HCT116 (cell line): Measurements from ENCODE around the gene NUFIP2. TPM values are rescaled to one million over a fixed set of nuclear protein-coding genes. Genes with fewer than 3 reads are reported as not detected.

Source experiments
- ATAC-seq: fragments of 200-7000 bp; cut with Tn5 transposase; 2 replicates; pipeline ENCODE4 v1.9.1; 2020; ENCODE audit warnings: mild to moderate bottlenecking, moderate library complexity
- BruUV-seq: library from RNA; stranded (reverse); fragments of 400-500 nt; replicated peaks from 2 replicates; lab custom pipeline; 2021; lab: Mats Ljungman, UMichigan
- CTCF ChIA-PET: fragments of 300-600 bp; sonication (Branson Sonifier 250); formaldehyde crosslinking; loops from one replicate; lab custom pipeline; 2021; ENCODE audit warnings: antibody characterized with exemption; lab: Charles Lee
- POLR2A ChIA-PET: fragments of 300-600, 350-600 bp; sonication (Branson Sonifier 250); formaldehyde crosslinking; loops from one replicate; lab custom pipeline; 2021; ENCODE audit warnings: antibody characterized with exemption; lab: Charles Lee
- RAD21 ChIA-PET, 2 experiments: fragments of 300-600 bp; sonication (Branson Sonifier 250); formaldehyde crosslinking; loops; one replicate each; lab custom pipeline; 2023; ENCODE audit warnings: low total read pairs in 2 of 2; ENCODE audit not compliant: uncharacterized antibody in 2 of 2, unreplicated experiment in 2 of 2, low non-redundant PET in 1 of 2; lab: Charles Lee
- DNase-seq: peaks from one replicate; pipeline ENCODE4 v3.0.0-alpha.2; 2010; ENCODE audit warnings: low read depth, low spot score
- H2AFZ ChIP-seq: fragments of 200-600 bp; shearing (Covaris generic), sonication (generic); 2 replicates; pipeline ENCODE4 v1.6.1; 2017; ENCODE audit warnings: low read depth, mixed run types, mixed read lengths, antibody characterized with exemption, low read length; ENCODE audit not compliant: poor library complexity, severe bottlenecking
- H3K27ac ChIP-seq: 2 replicates; pipeline ENCODE4 v1.5.1; 2012; ENCODE audit warnings: low read depth, low read length
- H3K27me3 ChIP-seq: fragments of 200-600 bp; sonication (generic); 2 replicates; pipeline ENCODE4 v1.6.1; 2016; ENCODE audit warnings: mixed run types, low read length, mixed read lengths; ENCODE audit not compliant: insufficient read depth
- H3K36me3 ChIP-seq, 2 experiments: fragments of 200-500 bp in 1 of 2; fragments of 200-600 bp in 1 of 2; sonication (Bioruptor generic) in 1 of 2; sonication (generic) in 1 of 2; 2 replicates each; pipeline versions ENCODE4 v1.5.1 to v1.6.1; 2014 to 2016; ENCODE audit warnings: low read length in 2 of 2, inconsistent platforms in 1 of 2, mixed read lengths in 1 of 2, mixed run types in 1 of 2; ENCODE audit not compliant: insufficient read depth in 2 of 2, control insufficient read depth in 1 of 2
- H3K4me1 ChIP-seq, 2 experiments: fragments of 200-600 bp in 1 of 2; sonication (generic) in 1 of 2; 2 replicates each; pipeline versions ENCODE4 v1.5.1 to v1.6.1; 2012 to 2017; ENCODE audit warnings: low read length in 2 of 2, inconsistent platforms in 1 of 2, mild to moderate bottlenecking in 1 of 2, mixed read lengths in 1 of 2, mixed run types in 1 of 2, moderate library complexity in 1 of 2; ENCODE audit not compliant: insufficient read depth in 2 of 2, control insufficient read depth in 1 of 2
- H3K4me2 ChIP-seq: fragments of 200-600 bp; sonication (generic); 2 replicates; pipeline ENCODE4 v1.6.1; 2017; ENCODE audit warnings: mixed run types, low read length, mixed read lengths
- H3K4me3 ChIP-seq, 2 experiments: fragments of 200-600 bp in 1 of 2; sonication (generic) in 1 of 2; replicated peaks in 1 of 2; 2 replicates each; pipeline ENCODE4 v1.5.1; 2011 to 2016; ENCODE audit warnings: low read length in 2 of 2, control low read depth in 1 of 2, low read depth in 1 of 2, mild to moderate bottlenecking in 1 of 2, mixed read lengths in 1 of 2, mixed run types in 1 of 2
- H3K79me2 ChIP-seq: fragments of 200-600 bp; sonication (generic); 2 replicates; pipeline ENCODE4 v1.6.1; 2017; ENCODE audit warnings: mild to moderate bottlenecking, mixed run types, low read length, moderate library complexity, mixed read lengths; ENCODE audit not compliant: insufficient read depth
- H3K9ac ChIP-seq: fragments of 200-600 bp; sonication (generic); 2 replicates; pipeline ENCODE4 v1.6.1; 2016; ENCODE audit warnings: low read length, mixed read lengths
- H3K9me2 ChIP-seq: fragments of 200-600 bp; sonication (generic), shearing (Covaris generic); 2 replicates; pipeline ENCODE4 v1.6.1; 2017; ENCODE audit warnings: mixed run types, mild to moderate bottlenecking, moderate library complexity; ENCODE audit not compliant: insufficient read depth
- H3K9me3 ChIP-seq, 2 experiments: fragments of 200-500 bp in 1 of 2; fragments of 200-600 bp in 1 of 2; sonication (Bioruptor generic) in 1 of 2; sonication (generic) in 1 of 2; 2 replicates each; pipeline ENCODE4 v1.6.1; 2014 to 2017; ENCODE audit warnings: low read length in 2 of 2, mixed read lengths in 2 of 2, inconsistent platforms in 1 of 2, low read depth in 1 of 2, mild to moderate bottlenecking in 1 of 2, mixed run types in 1 of 2, moderate library complexity in 1 of 2; ENCODE audit not compliant: control insufficient read depth in 1 of 2, insufficient read depth in 1 of 2
- H4K20me1 ChIP-seq: fragments of 200-600 bp; sonication (generic), shearing (Covaris generic); 2 replicates; pipeline ENCODE4 v1.6.1; 2017; ENCODE audit warnings: mixed run types, mild to moderate bottlenecking, moderate library complexity; ENCODE audit not compliant: insufficient read depth
- EGR1 ChIP-seq: IDR thresholded peaks from 2 replicates; pipeline ENCODE4 v1.6.1; 2012; ENCODE audit warnings: low read depth
- ELF1 ChIP-seq: IDR thresholded peaks from 2 replicates; pipeline ENCODE4 v1.6.1; 2012; ENCODE audit warnings: low read depth, borderline replicate concordance
- EZH2 ChIP-seq: fragments of 200-600 bp; sonication (generic); IDR thresholded peaks from 2 replicates; pipeline ENCODE4 v1.6.1; 2017; ENCODE audit warnings: antibody characterized with exemption, mixed run types
- JUND ChIP-seq: IDR thresholded peaks from 2 replicates; pipeline ENCODE4 v1.6.1; 2012
- TCF7L2 ChIP-seq: IDR thresholded peaks from 2 replicates; pipeline ENCODE4 v1.7.0; 2011; ENCODE audit warnings: borderline replicate concordance, inconsistent platforms; ENCODE audit not compliant: insufficient read depth, insufficient read length; ENCODE audit errors: extremely low read depth
- YY1 ChIP-seq: IDR thresholded peaks from 2 replicates; pipeline ENCODE4 v1.6.1; 2011; ENCODE audit warnings: low read length, low read depth, moderate library complexity, mild to moderate bottlenecking; ENCODE audit not compliant: insufficient replicate concordance; ENCODE audit errors: extremely low read depth
- intact Hi-C: fragments of 100-400 bp; cut with micrococcal nuclease; formaldehyde crosslinking; loops from 2 replicates; pipeline ENCODE4 v1.10.0; 2022
- total RNA-seq: library from RNA; stranded (reverse); gene quantifications from one replicate; pipeline ENCODE4 v1.2.1, GENCODE V29; 2021; ENCODE audit not compliant: unreplicated experiment
- TF ChIP-seq, protein P1 (sequence below): IDR thresholded peaks from 2 replicates; pipeline ENCODE4 v1.6.1; 2012
- TF ChIP-seq, protein P2 (sequence below), 3 experiments: fragments of 200-600 bp in 1 of 3; sonication (generic) in 1 of 3; IDR thresholded peaks in 2 of 3; conservative IDR thresholded peaks in 1 of 3; 2 replicates each; pipeline ENCODE4 v1.5.1; 2012 to 2017; ENCODE audit warnings: low read depth in 2 of 3, low read length in 2 of 3, antibody characterized with exemption in 1 of 3, borderline replicate concordance in 1 of 3, control low read depth in 1 of 3, mild to moderate bottlenecking in 1 of 3, mixed read lengths in 1 of 3, mixed run types in 1 of 3, moderate library complexity in 1 of 3; ENCODE audit not compliant: insufficient read depth in 1 of 3
- TF ChIP-seq, protein P3 (sequence below): IDR thresholded peaks from 2 replicates; pipeline ENCODE4 v1.6.1; 2012
- TF ChIP-seq, protein P4 (sequence below): IDR thresholded peaks from 2 replicates; pipeline ENCODE4 v1.6.1; 2011; ENCODE audit warnings: mild to moderate bottlenecking, low read length, moderate library complexity; ENCODE audit not compliant: insufficient replicate concordance; ENCODE audit errors: extremely low read depth

NUFIP2 gene
- total RNA-seq, 1 experiment from 2014 or later: 66.5 TPM

DNA sequence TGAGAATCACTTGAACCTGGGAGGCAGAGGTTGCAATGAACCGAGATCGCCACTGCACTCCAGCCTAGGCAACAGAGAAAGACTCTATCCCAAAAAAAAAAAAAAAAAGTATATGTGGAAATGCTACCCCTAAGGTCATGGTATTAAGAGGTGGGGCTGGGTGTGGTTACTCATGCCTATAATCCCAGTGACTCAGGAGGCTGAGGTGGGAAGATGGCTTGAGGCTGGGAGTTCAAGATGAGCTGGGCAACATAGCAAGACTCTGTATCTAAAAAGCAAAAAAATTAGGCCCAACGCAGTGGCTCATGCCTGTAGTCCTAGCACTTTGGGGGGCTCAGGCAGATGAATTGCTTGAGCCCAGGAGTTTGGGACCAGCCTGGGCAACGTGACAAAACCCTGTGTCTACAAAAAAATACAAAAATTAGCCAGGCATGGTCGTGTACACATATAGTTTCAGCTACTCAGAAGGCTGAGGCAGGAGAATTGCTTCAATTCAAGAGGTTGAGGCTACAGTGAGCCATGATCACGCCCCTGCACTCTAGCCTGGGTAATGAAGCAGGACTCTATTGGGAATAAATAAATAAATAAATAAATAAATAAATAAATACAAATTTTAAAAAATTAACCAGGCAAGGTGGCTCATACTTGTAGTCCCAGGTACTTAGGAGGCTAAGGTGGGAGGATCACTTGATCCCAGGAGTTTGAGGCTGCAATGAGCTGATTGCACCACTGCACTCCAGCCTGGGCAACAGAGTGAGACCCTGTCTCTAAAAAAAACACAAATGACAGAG is 32.3 kb upstream of the NUFIP2 start:
- DNase-seq (no peak), ATAC-seq (no peak)
- no peaks in the 10 kb centered on the region for H3K9me2 ChIP-seq
- H3K9me3 ChIP-seq: no peaks in the 10 kb centered on the region
- H3K36me3 ChIP-seq: no peaks in the 10 kb centered on the region
- ChIA-PET POLR2A (no interaction called here), RAD21 (no interaction called here), CTCF (no interaction called here)
- H3K4me3 ChIP-seq: no peak overlapping the region
- no peak overlapping the region for H2AFZ ChIP-seq
- no peak overlapping the region for H3K27ac ChIP-seq
- H3K4me2 ChIP-seq: no peak overlapping the region
- intact Hi-C loops: no loop called here
- H3K4me1 ChIP-seq: no peaks in the 10 kb centered on the region
- H3K79me2 ChIP-seq: no peaks in the 10 kb centered on the region
- no TSS peak for BruUV-seq
- H4K20me1 ChIP-seq: no peaks in the 10 kb centered on the region
- H3K9ac ChIP-seq: no peak overlapping the region
- TF ChIP-seq EZH2 (no peak), EGR1 (no peak), TCF7L2 (no peak), ELF1 (no peak), YY1 (no peak), JUND (no peak)
- TF ChIP-seq, protein P1, sequence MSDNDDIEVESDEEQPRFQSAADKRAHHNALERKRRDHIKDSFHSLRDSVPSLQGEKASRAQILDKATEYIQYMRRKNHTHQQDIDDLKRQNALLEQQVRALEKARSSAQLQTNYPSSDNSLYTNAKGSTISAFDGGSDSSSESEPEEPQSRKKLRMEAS: no peak
- TF ChIP-seq, protein P2, sequence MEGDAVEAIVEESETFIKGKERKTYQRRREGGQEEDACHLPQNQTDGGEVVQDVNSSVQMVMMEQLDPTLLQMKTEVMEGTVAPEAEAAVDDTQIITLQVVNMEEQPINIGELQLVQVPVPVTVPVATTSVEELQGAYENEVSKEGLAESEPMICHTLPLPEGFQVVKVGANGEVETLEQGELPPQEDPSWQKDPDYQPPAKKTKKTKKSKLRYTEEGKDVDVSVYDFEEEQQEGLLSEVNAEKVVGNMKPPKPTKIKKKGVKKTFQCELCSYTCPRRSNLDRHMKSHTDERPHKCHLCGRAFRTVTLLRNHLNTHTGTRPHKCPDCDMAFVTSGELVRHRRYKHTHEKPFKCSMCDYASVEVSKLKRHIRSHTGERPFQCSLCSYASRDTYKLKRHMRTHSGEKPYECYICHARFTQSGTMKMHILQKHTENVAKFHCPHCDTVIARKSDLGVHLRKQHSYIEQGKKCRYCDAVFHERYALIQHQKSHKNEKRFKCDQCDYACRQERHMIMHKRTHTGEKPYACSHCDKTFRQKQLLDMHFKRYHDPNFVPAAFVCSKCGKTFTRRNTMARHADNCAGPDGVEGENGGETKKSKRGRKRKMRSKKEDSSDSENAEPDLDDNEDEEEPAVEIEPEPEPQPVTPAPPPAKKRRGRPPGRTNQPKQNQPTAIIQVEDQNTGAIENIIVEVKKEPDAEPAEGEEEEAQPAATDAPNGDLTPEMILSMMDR (IDR thresholded peaks at IDR 0.05 in 2 of 3, conservative IDR thresholded peaks at IDR 0.05 in 1 of 3; ENCODE audit: borderline replicate concordance in 1 of 3, insufficient read depth in 1 of 3, low read depth in 2 of 3, low read length in 2 of 3): no peak
- TF ChIP-seq, protein P3, sequence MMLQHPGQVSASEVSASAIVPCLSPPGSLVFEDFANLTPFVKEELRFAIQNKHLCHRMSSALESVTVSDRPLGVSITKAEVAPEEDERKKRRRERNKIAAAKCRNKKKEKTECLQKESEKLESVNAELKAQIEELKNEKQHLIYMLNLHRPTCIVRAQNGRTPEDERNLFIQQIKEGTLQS: no peak
- TF ChIP-seq, protein P4, sequence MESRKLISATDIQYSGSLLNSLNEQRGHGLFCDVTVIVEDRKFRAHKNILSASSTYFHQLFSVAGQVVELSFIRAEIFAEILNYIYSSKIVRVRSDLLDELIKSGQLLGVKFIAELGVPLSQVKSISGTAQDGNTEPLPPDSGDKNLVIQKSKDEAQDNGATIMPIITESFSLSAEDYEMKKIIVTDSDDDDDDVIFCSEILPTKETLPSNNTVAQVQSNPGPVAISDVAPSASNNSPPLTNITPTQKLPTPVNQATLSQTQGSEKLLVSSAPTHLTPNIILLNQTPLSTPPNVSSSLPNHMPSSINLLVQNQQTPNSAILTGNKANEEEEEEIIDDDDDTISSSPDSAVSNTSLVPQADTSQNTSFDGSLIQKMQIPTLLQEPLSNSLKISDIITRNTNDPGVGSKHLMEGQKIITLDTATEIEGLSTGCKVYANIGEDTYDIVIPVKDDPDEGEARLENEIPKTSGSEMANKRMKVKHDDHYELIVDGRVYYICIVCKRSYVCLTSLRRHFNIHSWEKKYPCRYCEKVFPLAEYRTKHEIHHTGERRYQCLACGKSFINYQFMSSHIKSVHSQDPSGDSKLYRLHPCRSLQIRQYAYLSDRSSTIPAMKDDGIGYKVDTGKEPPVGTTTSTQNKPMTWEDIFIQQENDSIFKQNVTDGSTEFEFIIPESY: no peak
- no peaks in the 10 kb centered on the region for H3K27me3 ChIP-seq
